HL-60/S4 treated with retinoic acid at 250 ng/mL for 4 days and 3 days (cell line): ENCODE measurements around the gene MEGF11.

ENCODE experiments used
- in situ Hi-C: fragments of 300-500 bp; cut with MboI; formaldehyde crosslinking; loops from 2 replicates; pipeline ENCODE4 v1.7.0; 2022; ENCODE audit warnings: low sequenced_read_pairs

MEGF11 gene

GRCh38 chr15:66152650-66153049 lies 100.9 kb downstream of the MEGF11 start:
- in situ Hi-C loops = no loop called here

- in situ Hi-C loops = no loop called here
Observed at GRCh38 chr15:66151809-66152208, 101.7 kb downstream of the MEGF11 start.

- in situ Hi-C loops = no loop called here
Observed at GRCh38 chr15:66149871-66150270, 103.7 kb downstream of the MEGF11 start.

GRCh38 chr15:66148187-66148586 lies 105.4 kb downstream of the MEGF11 start:
- in situ Hi-C loops = no loop called here

GRCh38 chr15:66147440-66147839 lies 106.1 kb downstream of the MEGF11 start:
- in situ Hi-C loops = no loop called here

- in situ Hi-C loops = no loop called here
Observed at GRCh38 chr15:66145726-66146182, 107.8 kb downstream of the MEGF11 start.

- in situ Hi-C loops = no loop called here
Observed at GRCh38 chr15:66144978-66145725, 108.4 kb downstream of the MEGF11 start.

GRCh38 chr15:66142285-66142684 lies 111.3 kb downstream of the MEGF11 start:
- in situ Hi-C loops = no loop called here

GRCh38 chr15:66139591-66140207 lies 113.9 kb downstream of the MEGF11 start:
- in situ Hi-C loops = no loop called here

- in situ Hi-C loops = no loop called here
Observed at GRCh38 chr15:66138892-66139590, 114.5 kb downstream of the MEGF11 start.

GRCh38 chr15:66138096-66138783 lies 115.3 kb downstream of the MEGF11 start:
- in situ Hi-C loops = no loop called here

- in situ Hi-C loops = no loop called here
Observed at GRCh38 chr15:66136948-66137347, 116.6 kb downstream of the MEGF11 start.

GRCh38 chr15:66135664-66136063 lies 117.9 kb downstream of the MEGF11 start:
- in situ Hi-C loops = no loop called here

- in situ Hi-C loops = no loop called here
Observed at GRCh38 chr15:66134284-66134683, 119.3 kb downstream of the MEGF11 start.

GRCh38 chr15:66133247-66133885 lies 120.2 kb downstream of the MEGF11 start:
- in situ Hi-C loops = no loop called here

- in situ Hi-C loops = no loop called here
Observed at GRCh38 chr15:66132251-66132816, 121.2 kb downstream of the MEGF11 start.

GRCh38 chr15:66131831-66132230 lies 121.7 kb downstream of the MEGF11 start:
- in situ Hi-C loops = no loop called here

- in situ Hi-C loops = no loop called here
Observed at GRCh38 chr15:66131200-66131599, 122.3 kb downstream of the MEGF11 start.

- in situ Hi-C loops = no loop called here
Observed at GRCh38 chr15:66130496-66131034, 123.0 kb downstream of the MEGF11 start.

- in situ Hi-C loops = no loop called here
Observed at GRCh38 chr15:66129586-66129985, 124.0 kb downstream of the MEGF11 start.
